ENCODE data around the gene AGPAT3.
"Not testable (repeated sequence)": the region's sequence is repeated elsewhere in the genome, so short reads cannot be mapped to it uniquely, and the experiment has no call there.

AGPAT3 gene

GRCh38 chr21:43882952-43883545 is 18.0 kb downstream of the AGPAT3 start:
- DNase-seq (ENCODE audit: low read depth), result no peak

DNA sequence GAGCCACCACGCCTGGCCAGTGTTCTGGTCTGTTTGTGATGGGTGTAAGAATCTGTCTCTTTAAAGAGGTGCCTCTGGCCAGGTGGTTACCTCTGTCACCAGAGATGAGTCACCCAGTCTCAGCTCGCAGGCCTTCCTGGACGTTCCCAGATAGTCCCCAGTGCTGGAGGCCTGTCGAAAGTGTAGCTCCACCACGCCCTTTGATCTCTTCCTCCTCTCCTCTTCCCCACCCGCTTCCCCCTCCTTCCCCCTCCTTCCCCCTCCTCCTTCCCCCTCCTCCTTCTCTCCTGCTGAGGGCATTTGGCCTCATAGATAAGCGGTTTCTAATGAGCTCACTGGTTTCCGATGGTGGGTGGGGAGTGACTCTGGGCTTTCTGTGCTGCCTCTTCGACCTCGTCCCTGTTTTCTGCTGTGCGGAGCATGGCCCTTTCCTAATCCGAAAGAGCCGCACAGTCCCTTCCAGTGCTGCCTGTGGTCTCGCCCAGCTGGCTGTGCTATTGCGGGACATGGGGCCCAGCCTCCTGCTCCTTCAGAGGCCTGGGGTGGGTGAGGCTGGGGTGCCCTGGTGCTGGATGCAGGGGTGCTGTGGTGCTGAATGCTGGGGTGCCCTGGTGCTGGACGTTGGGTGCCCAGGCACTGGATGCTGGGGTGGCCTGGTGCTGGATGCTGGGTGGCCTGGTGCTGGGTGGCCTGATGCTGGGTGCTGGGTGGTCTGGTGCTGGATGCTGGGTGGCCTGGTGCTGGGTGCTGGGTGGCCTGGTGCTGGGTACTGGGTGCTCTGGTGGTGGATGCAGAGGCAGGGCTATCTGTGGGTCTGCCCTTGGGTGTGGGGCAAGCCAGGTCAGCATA is 19.2 kb downstream of the AGPAT3 start:
- no peak for DNase-seq (ENCODE audit: low read depth)

DNA sequence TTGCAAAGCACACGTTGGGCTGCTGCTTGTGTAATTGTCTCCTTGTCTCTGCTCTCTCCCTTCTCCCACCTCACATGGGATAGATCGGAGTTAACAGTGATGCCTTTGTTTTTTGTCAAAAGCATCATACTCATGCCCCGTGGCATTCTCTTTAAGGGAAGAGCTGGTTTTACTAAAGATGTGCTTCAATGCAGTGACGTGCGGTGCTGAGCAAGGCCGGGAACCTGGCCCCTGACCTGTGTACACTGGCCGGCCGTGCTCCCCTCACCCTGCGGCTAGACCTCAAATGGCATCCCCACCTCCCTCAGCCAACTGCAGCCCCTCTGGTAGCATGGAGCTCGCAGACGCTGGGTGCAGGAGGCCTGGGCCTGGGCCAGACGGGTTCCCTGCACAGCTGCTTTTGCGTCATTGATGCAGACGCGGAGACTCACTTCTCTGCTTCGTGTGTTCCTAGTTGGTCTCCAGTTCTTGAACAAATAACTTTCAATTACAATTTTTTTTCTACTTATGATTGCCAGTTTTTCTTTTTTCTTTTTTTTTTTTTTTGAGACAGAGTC is 19.9 kb downstream of the AGPAT3 start:
- DNase-seq (ENCODE audit: low read depth), result no peak

DNA sequence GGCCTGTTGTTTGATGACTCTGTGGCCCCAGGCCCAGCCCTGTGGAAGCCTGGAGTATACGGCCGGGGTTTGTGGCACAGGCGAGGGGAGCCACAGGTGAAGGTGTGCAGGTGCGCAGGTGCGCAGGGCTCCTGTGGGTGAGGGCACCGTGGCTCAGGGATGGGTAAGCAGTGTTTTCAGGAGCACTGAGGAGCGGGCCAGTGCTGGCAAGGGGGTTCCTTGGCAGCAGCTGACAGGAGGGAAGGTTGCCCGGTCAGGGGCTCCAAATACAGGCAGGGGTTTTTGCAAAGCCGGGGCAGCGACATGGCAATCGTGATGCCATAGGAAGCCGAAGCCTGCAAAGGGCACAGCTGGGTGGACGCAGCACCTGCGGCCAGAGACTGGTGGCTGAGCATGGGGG is 20.7 kb downstream of the AGPAT3 start:
- no peak for DNase-seq (ENCODE audit: low read depth)

DNA sequence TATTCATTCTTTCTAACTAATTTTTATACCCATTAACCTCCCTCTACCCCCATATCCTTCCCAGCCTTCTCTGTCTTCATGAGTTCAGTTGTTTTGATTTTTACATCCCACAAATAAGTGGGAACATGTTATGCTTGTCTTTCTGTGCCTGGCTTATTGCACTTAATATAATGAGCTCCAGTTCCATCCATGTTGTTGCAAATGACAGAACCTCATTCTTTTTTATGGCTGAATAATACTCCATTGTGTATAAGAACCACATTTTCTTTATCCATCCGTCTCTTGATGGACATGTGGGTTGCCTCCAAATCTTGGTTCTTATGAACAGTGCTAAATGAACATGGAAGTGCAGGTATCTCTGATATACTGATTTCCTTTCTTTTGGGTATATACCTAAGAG is 21.5 kb downstream of the AGPAT3 start:
- no peak for DNase-seq (ENCODE audit: low read depth)

- DNase-seq (ENCODE audit: low read depth), result no peak
Measured at GRCh38 chr21:43889069-43889468, 24.0 kb downstream of the AGPAT3 start.

- no peak for DNase-seq (ENCODE audit: low read depth)
Measured at GRCh38 chr21:43890042-43890441, 25.0 kb downstream of the AGPAT3 start.

DNA sequence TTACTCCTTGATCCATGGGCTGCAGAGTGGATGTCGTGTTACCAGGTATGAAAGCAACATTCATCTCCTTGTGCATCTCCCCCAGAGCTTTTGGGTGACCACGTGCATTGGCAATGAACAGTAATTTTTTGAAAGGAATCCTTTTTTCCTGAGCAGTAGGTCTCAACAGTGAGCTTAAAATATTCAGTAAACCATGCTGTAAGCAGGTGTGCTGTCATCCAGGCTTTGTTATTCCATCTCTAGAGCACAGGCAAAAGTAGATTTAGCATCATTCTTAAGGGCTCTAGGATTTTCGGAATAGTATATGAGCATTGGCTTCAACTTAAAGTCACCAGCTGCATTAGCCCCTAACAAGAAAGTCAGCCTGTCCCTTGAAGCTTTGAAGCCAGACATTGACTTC is 27.3 kb downstream of the AGPAT3 start:
- no peak for DNase-seq (ENCODE audit: low read depth)

- DNase-seq (ENCODE audit: low read depth), result no peak
Measured at GRCh38 chr21:43892984-43893535, 28.0 kb downstream of the AGPAT3 start.

DNA sequence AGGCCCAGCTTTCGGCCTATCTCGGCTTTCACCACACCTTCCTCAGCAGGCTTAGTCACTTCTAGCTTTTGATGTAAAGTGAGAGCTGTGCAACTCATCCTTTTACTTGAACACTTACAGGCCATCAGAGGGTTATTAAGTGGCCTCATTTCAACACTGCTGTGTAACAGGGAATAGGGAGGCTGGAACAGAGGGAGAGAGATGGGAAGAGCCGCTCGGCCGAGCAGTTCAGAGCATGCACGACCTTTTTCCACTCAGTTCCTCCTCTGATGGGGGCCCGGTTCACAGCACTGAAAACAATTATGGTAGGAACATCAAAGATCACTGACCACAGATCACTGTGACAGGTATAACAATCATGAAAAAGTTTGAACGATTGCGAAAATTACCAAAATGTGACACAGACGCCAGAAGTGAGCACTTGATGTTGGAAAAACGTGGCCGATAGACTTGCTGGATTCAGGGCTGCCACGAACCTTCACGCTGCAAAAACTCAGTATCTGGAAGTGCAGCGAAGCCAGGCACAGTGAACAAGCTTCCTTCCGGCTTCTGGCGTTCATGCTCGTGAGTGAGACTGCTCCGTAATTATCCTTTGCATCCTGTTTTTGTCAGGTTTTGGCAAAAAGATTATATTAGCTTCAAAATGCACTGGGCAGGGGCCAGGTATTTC is 28.6 kb downstream of the AGPAT3 start:
- DNase-seq (ENCODE audit: low read depth), result no peak

GRCh38 chr21:43894206-43894577 is 29.2 kb downstream of the AGPAT3 start:
- DNase-seq (ENCODE audit: low read depth), result no peak

DNA sequence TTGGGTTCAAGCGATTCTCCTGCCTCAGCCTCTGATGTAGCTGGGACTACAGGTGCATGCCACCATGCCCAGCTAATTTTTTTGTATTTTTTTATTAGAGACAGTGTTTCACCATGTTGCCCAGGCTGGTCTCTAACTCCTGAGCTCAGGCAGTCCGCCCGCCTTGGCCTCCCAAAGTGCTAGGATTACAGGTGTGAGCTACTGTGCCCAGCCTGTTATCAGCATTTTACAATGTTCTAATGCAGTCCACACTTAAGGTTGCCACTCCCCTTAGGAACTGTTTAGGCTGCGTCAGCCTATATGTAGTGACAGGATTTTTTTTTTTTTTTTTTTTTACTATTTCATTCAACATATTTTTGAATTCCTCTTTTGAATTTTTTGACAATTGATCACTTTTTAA is 30.2 kb downstream of the AGPAT3 start:
- no peak for DNase-seq (ENCODE audit: low read depth)

GRCh38 chr21:43896696-43897299 is 31.8 kb downstream of the AGPAT3 start:
- DNase-seq (ENCODE audit: low read depth), result not testable (repeated sequence)

- DNase-seq (ENCODE audit: low read depth), result no peak
Measured at GRCh38 chr21:43899307-43900077, 34.5 kb downstream of the AGPAT3 start.

DNA sequence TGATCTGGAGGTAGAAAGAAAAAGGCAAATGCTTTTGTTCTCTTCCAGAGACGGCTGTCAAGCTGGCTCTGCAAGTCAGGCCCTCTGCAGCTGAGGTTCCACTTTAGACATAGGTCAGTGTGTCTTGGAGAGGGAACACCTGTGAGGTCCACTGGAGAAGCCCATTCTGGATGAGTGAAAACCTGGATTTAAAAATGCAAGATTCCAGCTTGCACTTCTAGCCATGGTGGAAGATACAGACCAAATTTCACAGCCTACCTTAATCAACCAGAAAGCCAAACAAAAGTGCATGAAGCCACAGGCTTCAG is 35.0 kb downstream of the AGPAT3 start:
- DNase-seq (ENCODE audit: low read depth), result no peak

DNA sequence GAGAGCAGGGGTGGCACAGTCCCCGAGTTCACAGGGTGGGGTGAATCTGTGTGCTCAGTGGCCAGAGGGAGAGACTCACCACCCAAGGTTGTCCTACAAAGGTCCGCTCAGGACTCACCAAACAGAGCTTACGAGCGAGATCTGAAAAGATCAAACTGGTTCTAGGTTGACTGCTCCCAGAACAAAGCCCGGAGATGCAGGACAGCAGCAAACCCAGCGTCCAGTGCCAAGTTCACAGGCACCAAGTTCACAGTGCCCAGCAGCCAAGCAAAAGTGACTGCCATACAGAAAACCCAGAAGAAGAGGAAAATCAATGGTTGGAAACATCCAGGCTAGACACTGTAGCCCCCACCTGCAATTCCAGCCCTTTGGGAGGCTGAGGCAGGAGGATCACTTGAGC is 35.7 kb downstream of the AGPAT3 start:
- DNase-seq (ENCODE audit: low read depth), result no peak

DNA sequence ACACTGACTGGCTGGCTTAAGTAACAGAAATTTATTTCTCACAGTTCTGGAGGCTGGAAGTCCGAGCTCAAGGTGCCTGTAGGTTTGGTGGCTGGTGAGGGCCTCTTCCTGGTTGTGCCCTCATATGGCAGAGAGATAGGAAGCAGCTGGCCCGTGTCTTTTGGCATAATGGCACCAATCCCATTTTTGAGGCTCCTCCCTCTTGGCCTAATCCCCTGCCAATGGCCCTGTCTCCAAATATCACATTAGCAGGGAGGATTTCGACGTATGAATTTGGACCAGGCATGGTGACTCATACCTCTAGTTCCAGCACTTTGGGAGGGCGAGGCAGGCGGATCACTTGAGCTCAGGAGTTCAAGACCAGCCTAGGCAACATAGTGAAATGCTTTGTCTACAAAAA is 37.4 kb downstream of the AGPAT3 start:
- DNase-seq (ENCODE audit: low read depth), result no peak

DNA sequence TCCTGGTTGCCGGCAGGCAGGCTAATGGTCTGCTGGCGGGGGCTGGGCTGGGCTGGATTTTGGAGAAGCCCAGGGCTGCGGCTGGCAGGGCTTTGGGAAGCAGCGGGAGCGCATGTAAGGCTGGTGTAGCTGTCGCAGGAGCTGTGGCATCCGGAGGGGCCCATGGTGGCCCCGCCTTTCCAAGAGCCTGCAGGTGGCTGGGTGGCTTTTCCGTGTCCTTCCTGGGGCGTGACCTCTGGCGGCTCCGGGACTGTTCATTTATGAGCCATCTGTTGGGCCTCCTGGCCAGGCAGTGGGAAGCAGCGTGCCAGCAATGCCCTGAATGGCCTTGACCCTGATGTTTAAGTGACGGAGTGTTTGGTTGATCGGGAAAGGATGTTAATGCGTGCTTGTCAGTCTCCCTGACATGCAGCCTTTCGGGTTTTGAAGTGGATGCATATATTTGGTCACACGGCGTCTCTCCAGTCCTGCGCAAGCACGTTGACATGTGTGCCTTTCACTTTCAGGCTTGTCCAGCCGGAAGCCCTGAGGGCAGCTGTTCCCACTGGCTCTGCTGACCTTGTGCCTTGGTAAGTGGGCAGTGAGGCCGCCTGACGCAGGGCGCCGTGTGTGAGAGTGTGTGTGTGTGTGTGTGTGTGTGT is 38.5 kb downstream of the AGPAT3 start:
- no peak for DNase-seq (ENCODE audit: low read depth)

DNA sequence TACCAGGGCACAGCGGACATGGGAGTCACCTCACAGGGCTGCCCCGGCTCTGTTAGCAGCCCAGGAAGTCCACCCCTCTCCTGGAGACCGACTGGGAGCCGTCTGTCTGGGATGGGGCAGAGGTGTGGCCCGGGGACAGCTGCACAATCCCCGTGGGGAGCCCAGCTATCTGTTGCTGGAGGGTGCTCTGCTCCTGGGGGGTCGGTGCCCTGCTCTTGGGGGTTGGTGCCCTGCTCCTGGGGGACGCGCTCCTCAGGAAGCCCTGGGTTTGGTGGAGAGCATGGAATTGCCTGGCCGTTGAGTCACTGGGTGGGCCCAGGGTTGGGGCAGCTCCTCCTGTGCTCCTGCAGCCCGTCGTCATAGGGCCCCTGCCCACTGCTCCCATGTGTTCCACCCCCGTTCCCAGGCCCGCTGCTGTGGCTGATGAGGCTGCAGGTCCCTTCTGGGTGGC is 39.3 kb downstream of the AGPAT3 start:
- no peak for DNase-seq (ENCODE audit: low read depth)

- DNase-seq (ENCODE audit: low read depth), result no peak
Measured at GRCh38 chr21:43905726-43906455, 40.9 kb downstream of the AGPAT3 start.
